HK-2 (cell line): ENCODE measurements around the gene PGAM2.

Experiments used
- DNase-seq: peaks from one replicate; pipeline ENCODE4 v3.0.0-alpha.2; 2018; ENCODE audit not compliant: unreplicated experiment

The PGAM2 gene

DNA sequence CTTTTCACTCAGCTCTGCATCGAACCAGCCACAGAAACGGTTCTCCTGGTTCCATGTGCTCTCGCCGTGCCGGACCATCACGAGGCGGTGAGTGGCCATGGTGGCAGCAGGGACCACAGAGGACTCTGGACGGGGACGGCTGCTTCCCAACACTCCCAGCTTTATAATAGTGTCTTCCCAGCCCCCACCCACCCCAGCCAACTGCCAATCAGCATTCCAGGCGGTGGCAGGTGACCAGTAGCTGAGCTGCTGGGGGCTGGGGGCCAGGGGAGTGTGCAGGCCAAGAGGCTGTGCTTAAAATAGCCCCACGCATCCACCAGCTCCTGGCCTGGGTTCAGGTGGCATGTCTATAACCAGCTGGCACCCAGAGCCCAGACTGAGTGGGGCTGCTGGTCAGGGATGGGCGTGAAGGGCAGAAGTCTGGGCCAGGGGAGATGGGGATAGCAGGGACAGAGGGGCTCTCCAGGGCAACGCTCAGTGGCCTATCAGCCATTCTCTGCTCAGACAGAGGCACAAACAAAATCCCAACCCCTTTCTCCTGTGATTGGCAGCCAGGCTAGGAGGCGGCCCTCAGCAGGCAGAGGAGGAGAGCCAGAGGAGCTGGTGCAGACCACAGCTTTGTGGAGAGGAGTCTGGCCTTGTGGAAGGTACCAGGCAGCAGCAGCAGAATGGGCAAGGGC is at the start of gene PGAM2:
PGAM2 (minus strand) TSS at position 137 of the 680 bp plus-strand sequence; CDS start at position 99, 38 bp downstream.
- no peak for DNase-seq

DNA sequence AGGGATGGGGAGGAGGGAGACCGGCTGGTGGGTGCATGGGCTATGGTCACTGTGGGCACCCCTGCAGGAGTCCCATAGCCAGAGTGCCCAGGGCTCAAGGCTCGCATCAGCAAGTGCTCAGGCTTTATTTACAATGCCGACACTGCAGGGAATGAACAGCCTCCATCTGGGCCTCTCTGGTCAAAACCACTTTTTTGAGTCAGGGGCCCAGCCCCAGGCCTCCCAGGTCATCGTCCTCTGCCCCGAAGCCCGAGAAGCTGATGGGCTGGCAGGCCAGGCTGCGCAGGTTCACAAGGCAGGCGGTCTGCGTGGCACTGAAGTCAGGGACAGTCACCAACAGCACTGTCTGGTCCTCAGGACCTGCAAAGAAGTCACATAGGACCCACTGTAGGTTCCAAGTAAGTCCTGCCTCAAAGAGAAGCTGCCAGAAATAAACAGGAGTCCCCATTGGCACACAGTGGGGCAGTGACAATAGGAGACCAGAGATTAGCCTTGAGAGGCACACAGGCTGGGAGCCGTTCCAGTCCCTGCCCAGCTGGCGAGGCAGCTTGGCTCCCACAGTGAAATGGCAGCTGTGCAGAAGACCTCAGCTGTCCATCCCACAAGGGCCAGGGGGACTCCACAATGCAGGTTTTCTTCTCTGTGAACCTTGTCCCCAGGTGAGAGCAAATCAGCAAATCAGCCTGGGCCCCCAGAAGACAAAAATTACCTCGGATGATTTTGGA is 49.4 kb upstream of the PGAM2 start:
- DNase-seq = no peak

DNA sequence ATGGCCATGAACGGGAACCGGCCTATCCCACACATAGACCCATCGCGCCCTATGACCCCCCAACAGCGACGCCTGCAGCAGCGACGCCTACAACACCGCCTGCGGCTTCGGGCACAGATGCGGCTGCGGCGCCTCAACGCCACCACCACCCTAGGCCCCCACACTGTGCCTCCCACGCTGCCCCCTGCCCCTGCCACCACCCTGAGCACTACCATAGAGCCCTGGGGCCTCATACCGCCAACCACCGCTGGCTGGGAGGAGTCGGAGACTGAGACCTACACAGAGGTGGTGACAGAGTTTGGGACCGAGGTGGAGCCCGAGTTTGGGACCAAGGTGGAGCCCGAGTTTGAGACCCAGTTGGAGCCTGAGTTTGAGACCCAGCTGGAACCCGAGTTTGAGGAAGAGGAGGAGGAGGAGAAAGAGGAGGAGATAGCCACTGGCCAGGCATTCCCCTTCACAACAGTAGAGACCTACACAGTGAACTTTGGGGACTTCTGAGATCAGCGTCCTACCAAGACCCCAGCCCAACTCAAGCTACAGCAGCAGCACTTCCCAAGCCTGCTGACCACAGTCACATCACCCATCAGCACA is 48.5 kb upstream of the PGAM2 start:
- DNase-seq = no peak

DNA sequence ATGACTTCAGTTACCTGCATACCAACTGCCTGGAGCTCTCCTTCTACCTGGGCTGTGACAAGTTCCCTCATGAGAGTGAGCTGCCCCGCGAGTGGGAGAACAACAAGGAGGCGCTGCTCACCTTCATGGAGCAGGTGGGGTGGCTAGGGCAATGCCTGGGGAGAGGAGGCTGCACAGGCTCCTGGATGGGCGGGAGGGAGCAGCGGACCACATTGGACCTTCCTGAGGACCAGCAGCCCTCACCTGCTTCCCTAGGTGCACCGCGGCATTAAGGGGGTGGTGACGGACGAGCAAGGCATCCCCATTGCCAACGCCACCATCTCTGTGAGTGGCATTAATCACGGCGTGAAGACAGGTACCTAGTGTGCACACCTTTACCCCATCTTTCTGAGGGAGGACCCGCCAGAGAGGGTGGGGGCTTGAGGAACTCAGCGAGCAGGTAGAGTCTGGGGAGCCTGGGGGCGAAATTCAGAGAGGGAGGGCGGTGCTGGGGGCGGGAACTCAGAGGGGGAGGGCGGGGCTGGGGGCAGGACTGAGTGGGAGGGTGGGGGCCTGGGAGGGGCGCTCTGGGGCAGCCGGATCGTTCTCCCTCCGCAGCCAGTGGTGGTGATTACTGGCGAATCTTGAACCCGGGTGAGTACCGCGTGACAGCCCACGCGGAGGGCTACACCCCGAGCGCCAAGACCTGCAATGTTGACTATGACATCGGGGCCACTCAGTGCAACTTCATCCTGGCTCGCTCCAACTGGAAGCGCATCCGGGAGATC is 47.8 kb upstream of the PGAM2 start:
- DNase-seq = no peak

DNA sequence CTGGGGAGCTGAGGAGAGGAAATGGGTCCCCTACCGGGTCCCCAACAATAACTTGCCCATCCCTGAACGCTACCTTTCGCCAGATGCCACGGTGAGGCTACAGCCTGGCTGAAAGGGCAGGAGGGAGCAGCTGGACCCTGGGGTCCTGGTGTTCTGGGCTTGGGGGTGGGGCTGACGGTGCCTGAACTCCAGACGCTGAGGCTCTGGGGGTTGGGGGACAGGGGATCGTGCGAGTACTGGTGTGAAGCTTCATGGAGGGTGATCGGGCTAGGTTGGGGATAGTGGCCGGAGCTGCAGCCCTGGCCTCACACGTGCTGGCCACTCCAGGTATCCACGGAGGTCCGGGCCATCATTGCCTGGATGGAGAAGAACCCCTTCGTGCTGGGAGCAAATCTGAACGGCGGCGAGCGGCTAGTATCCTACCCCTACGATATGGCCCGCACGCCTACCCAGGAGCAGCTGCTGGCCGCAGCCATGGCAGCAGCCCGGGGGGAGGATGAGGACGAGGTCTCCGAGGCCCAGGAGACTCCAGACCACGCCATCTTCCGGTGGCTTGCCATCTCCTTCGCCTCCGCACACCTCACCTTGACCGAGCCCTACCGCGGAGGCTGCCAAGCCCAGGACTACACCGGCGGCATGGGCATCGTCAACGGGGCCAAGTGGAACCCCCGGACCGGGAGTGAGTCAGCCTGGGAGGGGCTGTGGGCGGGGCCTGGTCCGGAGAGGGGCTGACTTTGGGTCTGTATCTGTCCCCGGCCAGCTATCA is 47.0 kb upstream of the PGAM2 start:
- no peak for DNase-seq

DNA sequence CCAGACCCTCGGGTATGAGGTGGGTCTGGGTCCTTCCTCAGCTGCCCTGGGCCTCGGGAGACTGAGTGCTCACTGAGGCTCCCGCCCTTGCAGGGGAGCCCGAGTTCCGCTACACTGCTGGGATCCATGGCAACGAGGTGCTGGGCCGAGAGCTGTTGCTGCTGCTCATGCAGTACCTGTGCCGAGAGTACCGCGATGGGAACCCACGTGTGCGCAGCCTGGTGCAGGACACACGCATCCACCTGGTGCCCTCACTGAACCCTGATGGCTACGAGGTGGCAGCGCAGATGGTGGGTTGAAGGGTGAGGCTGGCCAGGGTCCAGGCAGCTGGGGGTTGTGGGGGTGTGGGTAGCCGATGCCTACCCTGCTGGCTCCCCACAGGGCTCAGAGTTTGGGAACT is 46.4 kb upstream of the PGAM2 start:
- no peak for DNase-seq

DNA sequence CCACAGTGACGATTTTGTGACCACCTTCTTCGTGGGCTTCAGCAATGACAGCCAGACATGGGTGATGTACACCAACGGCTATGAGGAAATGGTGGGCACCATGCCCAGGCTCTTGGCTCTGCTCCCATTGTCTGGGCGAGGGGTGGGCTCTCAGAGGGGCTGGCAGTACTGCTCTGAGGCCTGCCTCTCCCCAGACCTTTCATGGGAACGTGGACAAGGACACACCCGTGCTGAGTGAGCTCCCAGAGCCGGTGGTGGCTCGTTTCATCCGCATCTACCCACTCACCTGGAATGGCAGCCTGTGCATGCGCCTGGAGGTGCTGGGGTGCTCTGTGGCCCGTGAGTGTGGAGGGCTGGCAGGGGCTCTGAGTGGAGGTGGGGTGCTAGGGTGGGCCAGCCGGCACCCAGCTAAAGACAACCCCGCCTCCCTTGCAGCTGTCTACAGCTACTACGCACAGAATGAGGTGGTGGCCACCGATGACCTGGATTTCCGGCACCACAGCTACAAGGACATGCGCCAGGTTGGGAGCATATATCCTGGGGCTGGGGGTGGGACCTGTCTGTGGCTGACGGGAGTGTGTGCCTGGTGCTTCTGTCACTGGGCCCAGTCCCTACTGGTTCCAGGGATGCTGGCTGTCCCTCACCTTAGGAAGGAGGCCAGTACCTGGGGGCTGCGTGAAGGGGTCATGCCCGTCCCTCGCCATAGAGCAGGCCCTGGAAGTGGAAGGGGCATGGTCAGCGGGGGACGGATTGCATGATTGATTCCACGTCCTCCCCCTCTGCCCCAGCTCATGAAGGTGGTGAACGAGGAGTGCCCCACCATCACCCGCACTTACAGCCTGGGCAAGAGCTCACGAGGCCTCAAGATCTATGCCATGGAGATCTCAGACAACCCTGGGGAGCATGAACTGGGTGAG is 45.6 kb upstream of the PGAM2 start:
- DNase-seq = no peak

DNA sequence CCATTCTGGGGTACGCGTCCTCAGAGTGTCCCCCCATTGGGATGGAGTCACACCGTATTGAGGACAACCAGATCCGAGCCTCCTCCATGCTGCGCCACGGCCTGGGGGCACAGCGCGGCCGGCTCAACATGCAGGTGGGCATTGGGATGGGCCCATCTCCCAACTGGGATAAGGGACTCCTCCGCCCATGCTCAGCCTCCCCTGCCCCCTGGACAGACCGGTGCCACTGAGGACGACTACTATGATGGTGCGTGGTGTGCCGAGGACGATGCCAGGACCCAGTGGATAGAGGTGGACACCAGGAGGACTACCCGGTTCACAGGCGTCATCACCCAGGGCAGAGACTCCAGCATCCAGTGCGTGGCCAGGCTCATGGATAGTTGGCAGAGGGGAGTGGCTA is 44.6 kb upstream of the PGAM2 start:
- no peak for DNase-seq

DNA sequence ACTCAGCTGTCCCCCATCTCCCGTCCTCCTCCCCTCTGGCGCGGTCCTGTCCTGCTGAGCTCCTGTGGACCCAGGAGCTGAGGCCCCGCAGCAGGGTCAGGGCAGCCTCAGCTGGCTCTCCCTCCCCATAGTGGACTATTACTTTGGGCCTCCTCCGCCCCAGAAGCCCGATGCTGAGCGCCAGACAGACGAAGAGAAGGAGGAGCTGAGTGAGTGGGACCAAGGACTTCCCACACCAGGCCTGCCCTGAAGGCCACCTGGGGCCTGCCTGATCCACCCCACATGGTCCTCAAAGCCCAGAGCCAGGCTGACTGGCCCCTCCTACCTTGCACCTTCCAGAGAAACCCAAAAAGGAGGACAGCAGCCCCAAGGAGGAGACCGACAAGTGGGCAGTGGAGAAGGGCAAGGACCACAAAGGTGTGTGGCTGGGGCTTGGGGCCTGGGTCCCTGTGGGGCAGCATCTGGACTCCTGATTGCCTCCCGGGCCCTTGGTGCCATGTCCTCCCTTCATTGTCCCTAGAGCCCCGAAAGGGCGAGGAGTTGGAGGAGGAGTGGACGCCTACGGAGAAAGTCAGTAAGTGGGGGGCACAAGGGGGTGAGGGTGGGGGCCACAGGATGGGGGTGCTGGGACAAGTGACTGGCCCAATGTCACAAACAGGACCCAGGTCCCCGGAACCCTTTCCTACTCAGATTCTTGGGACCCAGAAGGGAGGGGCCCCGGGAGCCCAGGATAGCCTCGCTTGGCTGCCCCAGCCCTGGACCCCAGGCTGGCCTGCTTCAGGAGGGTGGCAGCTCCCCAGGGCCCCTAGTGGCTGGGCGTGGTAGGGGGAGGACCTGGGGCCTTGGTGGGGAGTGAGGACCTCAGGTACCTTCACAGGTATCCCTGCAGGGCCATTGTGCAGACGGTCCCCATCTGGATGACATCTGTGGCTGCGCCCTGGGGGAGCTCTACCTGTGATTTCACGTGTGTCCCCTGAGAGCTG is 43.7 kb upstream of the PGAM2 start:
- DNase-seq = no peak

DNA sequence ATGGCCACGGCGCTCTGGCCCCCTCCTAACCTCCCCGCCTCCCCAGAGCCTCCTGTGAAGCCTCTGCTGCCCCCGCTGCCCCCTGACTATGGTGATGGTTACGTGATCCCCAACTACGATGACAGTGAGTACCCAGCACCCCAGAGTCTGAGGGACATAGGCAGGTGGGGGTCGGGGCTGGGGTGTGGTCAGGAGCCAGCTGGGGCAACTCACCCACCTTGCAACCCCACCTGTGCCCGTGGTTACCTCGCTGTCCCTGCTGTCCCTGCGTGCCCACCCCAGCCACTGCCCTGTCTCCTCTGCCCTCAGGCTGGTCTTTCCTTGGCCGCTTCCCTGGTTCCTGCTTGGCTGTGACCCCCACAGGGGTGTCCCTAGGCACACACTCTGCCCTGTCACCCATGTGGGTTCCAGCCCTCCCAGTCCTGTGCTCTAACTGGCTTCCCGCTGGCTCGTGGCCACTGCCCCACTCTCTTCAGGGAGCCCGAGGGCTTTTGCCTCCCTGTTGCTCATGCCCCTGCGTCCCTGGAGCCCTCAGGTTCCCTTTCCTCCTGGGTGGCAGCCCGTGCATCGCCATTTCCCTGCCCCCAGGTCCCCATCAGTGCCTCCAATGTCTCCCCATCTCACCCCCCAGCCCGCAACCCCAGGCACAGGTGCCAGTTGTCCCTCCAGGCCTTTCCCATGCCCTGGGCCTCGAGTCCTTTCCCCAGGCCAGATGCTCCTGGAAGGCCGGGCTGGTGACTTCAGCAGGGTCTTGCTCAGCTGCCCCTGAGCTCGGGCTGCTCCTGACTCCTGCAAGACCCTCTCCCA is 42.8 kb upstream of the PGAM2 start:
- DNase-seq = no peak

DNA sequence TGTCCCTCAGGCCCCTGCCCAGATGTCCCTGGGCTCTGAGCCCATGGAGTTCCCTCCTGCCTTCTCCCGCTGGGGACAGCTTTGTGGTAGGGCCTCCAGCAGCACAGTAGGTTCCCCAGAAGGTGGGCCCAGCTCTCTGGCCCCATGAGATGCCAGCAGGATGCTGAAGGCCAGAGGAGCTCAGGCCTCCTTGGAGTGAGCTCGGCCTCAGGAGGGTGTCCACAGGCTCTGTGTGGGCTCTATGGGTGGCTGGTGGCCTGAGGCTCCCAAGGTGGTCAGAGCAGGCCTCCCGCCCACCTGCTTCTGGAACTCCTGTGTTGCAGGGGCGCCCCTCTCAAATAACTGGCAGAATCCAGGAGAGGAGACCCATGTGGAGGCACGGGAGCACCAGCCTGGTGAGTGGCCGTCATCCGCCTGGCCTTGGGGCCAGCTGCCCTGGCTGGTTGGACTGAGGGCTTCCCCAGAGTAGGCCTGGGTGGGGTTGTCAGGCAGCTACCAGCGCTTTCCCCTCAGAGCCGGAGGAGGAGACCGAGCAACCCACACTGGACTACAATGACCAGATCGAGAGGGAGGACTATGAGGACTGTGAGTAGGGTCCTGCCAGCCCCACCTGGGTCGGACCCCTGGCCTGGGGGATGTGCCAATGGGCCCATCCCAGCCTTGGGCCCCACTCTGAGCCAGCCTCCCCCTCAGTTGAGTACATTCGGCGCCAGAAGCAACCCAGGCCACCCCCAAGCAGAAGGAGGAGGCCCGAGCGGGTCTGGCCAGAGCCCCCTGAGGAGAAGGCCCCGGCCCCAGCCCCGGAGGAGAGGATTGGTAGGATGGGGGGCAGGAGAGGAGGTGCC is 42.0 kb upstream of the PGAM2 start:
- DNase-seq = no peak

DNA sequence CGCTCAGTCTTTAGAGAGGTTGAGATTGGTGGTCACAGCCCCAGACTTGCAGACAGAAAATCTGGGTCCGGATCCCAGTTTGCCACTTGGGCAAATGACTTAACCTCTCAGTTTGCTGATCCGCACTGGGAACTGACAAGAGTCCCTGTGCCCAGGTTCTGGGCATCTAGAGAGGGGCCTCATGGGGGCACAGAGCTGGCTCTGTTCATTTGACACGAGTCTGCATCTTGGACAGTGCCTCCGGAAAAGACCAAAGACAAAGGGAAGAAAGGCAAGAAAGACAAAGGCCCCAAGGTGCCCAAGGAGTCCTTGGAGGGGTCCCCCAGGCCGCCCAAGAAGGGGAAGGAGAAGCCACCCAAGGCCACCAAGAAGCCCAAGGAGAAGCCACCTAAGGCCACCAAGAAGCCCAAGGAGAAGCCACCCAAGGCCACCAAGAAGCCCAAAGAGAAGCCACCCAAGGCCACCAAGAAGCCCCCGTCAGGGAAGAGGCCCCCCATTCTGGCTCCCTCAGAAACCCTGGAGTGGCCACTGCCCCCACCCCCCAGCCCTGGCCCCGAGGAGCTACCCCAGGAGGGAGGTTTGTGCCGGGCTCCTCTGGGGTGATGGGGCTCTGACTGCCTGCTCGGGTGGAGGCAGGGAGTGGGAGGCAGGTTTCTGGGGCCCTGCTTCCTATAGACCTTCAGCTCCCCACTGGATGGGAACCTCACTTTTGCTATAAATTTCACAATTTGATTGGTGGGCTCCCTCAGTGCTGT is 41.1 kb upstream of the PGAM2 start:
- DNase-seq = no peak

DNA sequence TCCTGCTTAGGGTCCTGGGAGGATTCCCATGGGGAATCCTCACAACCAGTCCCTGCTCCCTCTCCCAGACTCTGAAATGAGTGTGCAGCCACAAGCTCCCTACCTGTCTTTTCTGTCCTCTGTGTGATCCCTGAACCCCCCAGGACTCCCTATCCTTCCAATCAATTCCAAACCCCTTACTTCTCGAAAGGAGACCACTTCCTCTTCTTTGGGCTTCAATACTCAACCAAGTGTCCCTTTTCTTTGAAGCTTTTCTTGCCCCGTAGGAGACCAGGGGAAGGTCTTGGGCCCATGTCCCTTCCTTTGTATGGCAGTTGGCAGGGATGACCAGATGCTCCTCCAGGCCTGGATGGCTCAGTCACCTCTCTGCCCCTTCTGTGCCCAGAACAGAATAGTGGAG is 40.5 kb upstream of the PGAM2 start:
- no peak for DNase-seq

DNA sequence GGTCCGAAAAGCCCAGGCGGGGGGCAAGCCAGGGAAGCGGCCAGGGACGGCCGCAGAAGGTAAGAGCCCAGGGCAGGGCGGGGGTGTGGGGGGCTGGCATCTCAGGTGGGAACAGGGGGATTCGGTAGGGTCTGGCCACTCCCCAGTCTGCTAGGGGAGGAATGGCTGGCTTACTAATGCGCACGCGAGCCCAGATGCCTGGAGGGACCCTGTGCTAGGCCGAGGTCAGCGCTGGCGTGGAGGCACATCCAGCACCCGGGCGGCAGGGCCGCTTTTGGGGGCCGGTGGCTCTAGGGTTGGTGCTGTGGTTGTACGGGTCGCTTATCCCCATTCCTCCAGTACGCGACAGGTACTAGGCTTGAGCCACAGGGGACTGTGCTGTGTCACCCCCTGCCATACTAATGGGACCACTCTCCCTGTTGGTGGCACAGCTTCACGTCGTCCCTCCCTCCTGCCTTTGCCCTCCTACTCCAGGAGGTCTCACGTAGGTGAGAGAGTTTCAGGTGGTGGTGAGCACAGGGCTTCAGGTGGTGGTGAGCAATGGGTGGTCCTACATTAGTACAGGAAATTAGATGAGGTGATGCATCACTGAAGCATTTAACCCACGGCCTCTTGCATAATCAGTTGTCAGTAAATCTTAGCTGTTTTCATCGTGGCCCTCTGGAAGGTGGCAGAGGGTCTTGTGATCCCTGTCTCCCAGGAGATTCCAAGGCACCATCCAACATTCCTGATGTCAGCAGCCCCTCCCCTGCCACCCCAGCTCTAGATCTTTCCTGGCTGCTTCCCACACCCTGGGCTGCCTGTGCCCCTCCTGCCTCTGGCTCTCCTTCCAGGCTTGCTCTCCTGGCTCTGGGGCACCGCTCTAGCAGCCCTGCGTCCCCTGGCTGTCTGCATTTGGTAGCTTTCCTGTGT is 39.7 kb upstream of the PGAM2 start:
- no peak for DNase-seq

DNA sequence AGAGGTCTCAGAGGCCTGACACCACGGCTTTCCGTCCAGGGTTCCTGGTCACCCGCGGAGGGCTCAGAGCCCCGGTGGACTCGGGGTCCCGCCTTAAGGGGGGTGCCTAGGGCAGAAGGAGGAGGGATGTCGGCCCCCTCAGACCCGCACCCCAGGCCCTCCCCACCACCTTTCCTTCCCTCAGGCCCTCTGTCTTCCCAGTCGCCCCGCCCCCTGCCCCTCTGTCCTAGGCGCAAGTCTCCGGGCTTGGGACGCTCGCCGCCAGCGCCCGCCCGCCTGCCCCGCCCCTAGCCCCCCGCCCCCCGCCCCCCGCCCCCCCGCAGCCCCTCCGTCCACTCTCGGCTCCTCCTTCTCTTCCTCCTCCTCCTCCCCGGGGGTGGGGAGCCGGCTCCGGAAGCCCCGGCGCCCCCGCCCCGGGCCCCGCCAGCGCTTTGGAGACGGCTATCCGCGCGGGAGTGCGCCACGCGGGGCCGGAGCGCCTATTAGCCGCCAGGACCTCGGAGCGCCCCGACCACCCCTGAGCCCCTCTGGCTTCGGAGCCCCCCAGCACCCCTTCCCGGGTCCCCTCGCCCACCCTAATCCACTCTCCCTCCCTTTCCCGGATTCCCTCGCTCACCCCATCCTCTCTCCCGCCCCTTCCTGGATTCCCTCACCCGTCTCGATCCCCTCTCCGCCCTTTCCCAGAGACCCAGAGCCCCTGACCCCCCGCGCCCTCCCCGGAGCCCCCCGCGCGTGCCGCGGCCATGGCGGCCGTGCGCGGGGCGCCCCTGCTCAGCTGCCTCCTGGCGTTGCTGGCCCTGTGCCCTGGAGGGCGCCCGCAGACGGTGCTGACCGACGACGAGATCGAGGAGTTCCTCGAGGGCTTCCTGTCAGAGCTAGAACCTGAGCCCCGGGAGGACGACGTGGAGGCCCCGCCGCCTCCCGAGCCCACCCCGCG is 38.8 kb upstream of the PGAM2 start, which contains the start of gene AEBP1:
AEBP1 (plus strand) TSS at position 423 of the 937 bp plus-strand sequence; CDS start at position 744, 321 bp downstream.
- no peak for DNase-seq
